ENCODE results near the gene ZNF586. TPM values are rescaled to one million over a fixed set of nuclear protein-coding genes. Genes with fewer than 3 reads are reported as not detected.
"Not testable (repeated sequence)": the region's sequence is repeated elsewhere in the genome, so short reads cannot be mapped to it uniquely, and the experiment has no call there.

Gene ZNF586
- total RNA-seq, 2 donors from 2014 or later, result 16.1 to 21.3 TPM

DNA sequence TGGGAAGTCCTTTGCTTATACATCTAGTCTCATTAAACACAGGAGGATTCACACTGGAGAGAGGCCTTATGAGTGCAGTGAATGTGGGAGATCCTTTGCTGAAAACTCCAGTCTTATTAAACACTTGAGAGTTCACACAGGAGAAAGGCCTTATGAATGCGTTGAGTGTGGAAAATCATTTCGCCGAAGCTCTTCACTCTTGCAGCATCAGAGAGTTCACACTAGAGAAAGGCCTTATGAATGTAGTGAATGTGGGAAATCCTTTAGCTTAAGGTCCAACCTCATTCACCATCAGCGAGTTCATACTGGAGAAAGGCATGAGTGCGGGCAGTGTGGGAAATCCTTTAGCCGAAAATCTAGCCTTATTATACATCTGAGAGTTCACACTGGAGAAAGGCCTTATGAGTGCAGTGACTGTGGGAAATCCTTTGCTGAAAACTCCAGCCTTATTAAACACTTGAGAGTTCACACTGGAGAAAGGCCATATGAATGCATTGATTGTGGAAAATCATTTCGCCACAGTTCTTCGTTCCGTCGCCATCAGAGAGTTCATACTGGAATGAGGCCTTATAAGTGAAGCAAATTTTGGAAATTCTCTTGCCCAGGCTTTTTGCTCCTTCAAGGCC, 9.9 kb downstream of the ZNF586 start:
- peaks cover 56 to 79% of the 10 kb centered on the region in 2 donors for H3K36me3 Mint-ChIP-seq
- no peak for DNase-seq (ENCODE audit: low spot score in 2 of 2)
- no peak for ATAC-seq
- H3K27ac Mint-ChIP-seq, result no peak overlapping the region
- H3K9me3 Mint-ChIP-seq, result peaks cover 42 to 46% of the 10 kb centered on the region in 2 donors

DNA sequence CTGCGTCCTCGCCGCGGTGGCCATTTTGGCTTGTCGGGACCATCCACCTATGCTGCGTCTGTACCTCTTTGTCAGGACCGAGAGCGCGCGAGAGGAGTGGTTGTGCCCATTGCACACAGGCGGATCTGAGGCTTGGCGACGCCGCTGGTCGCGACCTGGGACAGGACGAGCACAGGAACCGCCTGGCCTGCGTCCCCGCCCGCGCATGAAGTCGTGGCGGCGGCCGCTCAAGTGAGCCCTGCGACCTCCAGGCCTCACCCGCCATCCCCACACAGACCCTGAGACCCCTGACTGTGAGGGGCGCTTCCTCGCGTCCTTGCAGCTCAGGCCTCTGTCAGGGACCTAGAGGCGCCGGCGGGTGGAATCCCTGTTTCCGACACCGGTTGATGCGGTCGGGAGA, 16.8 kb downstream of the ZNF586 start:
- no peak for ATAC-seq
- Mint-ChIP-seq H3K9me3 (peaks cover 33 to 35% of the 10 kb centered on the region in 2 donors), H3K27ac (no peak overlapping the region), H3K36me3 (peaks cover 53 to 74% of the 10 kb centered on the region in 2 donors)
- DNase-seq (ENCODE audit: low spot score in 2 of 2), result no peak

DNA sequence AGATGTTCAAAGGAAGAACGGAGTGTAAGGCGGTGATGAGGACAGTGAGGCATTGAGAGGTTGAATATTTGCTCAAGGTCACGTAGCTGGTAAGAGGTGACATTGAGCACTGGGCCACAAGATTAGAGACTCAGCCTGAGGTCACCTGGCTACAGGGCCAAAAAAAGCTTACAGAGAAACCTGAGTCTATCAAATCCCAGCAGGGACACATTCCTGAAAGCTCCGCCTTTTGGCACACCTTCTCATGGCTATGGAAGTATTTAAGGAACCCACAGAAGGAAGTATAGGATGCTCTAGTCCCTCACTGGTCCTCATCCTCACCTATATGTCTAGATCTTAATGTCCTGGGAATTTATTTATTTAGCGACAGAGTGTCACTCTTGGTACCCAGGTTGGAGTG, 17.4 kb downstream of the ZNF586 start:
- ATAC-seq (no peak), DNase-seq (ENCODE audit: low spot score in 2 of 2) (no peak)
- peaks cover 57 to 76% of the 10 kb centered on the region in 2 donors for H3K36me3 Mint-ChIP-seq
- peaks cover 33 to 35% of the 10 kb centered on the region in 2 donors for H3K9me3 Mint-ChIP-seq
- no peak overlapping the region for H3K27ac Mint-ChIP-seq

DNA sequence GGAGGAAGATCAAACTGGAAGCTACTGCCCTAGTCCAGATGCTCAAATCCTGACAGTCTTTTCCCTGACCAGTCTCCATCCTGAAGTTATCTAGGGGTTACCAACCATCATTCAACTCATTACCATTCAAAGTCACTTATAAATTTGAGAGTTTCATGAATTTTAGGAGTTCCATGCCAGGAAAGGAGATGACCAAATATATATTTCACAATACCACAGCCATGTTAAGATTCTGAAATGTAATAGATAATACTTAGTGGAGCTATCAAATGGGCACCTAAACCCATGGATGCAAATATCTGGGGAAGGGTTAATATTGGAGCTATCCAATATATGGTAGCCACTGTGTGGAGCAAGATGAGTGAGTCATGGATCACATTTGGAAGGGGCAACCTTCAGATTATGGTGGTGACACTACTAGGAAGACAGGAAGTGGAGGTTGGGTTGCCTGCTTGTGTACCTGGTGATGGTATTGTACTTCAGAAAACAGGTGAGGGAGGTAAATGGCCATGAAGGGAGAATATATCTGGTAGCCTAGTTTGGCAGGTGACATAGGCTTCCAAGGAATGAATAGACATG, 18.7 kb downstream of the ZNF586 start:
- Mint-ChIP-seq H3K36me3 (peaks cover 62 to 77% of the 10 kb centered on the region in 2 donors), H3K9me3 (peaks cover 33 to 35% of the 10 kb centered on the region in 2 donors), H3K27ac (no peak overlapping the region)
- DNase-seq (ENCODE audit: low spot score in 2 of 2) (no peak), ATAC-seq (no peak)

DNA sequence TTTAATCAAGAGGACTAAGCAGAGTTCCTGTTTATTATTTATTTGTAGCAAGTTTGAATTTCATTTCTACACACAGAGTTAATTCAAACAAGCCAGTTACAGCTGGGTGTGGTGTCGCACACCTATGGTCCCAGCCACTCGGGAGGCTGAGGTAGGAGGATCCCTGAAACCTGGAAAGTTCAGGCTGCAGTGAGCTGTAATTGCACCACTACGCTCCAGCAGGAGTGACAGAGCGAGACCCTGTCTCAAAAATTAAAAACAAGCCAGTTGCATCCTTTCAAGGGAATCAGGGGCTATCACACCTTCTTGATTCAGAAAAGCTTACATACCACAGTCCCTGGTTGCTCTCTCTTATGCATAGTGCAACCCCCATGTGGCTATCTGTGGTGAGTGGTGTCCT, 19.8 kb downstream of the ZNF586 start:
- H3K36me3 Mint-ChIP-seq, result peaks cover 62 to 84% of the 10 kb centered on the region in 2 donors
- DNase-seq (ENCODE audit: low spot score in 2 of 2) (no peak), ATAC-seq (no peak)
- no peak overlapping the region for H3K27ac Mint-ChIP-seq
- peaks cover 33 to 35% of the 10 kb centered on the region in 2 donors for H3K9me3 Mint-ChIP-seq

DNA sequence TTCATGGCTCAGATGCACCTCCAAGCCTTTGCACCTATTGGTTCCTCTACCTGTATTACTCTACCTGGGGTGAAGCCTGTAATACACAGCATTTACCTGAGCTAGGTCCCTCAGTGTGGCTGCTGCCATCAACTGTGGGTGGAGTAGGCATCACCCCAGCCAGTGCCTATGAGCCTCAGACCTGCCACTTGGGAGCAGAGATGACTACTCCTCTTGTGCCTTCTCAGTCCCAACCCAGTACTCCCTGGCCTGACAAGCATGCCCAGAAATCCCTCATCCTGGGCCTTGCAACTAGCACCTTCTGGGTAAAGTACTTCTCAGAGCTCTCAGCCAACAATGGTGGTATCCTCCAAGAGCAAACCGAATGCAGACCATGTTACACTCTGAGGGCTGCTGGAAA, 27.1 kb downstream of the ZNF586 start:
- not testable (repeated sequence) for H3K27ac Mint-ChIP-seq; H3K9me3 Mint-ChIP-seq; ATAC-seq; DNase-seq (ENCODE audit: low spot score in 2 of 2)
- H3K36me3 Mint-ChIP-seq, result peaks cover 36 to 59% of the 10 kb centered on the region in 2 donors

DNA sequence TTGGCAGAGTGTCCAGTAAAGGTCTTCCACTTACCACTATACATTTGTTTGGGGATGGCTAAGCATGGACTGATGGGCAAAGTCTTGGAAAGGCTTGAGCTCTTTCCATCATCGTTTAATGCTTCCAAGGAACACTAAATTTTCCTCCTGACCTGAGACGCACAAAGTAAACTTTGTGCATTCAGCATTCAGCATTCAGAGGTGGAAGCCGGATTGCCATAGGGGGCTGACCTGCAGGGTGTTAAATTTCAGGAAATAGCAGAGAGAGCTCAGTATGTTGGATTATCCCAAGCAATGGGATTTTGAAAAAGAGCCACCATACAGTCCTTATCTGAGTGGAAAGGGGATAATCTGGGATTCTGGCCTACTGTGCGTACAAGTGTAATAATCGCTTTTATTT, 31.2 kb downstream of the ZNF586 start:
- DNase-seq (ENCODE audit: low spot score in 2 of 2) (no peak), ATAC-seq (no peak)
- H3K36me3 Mint-ChIP-seq, result peaks cover 27 to 37% of the 10 kb centered on the region in 2 donors

DNA sequence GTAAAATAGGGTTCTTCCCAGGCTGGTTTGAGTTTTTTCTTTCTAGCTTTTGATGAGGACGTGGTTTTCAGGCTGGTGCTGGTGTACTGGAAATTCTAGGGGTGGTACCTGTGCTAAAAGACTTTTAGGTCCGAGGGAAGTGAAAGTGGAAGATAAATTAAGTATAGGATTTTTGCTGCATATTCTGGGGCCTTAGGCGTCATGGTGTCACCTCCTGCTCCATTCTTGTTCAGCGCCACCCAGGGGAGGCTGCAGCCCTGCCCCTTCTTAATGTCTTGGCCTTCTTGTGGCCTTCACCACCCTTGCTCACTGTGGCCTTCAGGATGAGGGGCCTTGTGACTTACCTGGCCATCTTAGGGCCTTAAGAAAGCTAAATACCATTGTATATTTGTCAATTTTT, 32.8 kb downstream of the ZNF586 start:
- DNase-seq (ENCODE audit: low spot score in 2 of 2) (no peak), ATAC-seq (no peak)
- peaks cover 14 to 30% of the 10 kb centered on the region in 2 donors for H3K36me3 Mint-ChIP-seq
- no peaks in the 10 kb centered on the region for H3K9me3 Mint-ChIP-seq
- H3K27ac Mint-ChIP-seq, result no peak overlapping the region

More for the DNA sequence above, 31.2 kb downstream of the ZNF586 start:
- Mint-ChIP-seq H3K9me3 (peaks cover 0 to 1% of the 10 kb centered on the region in 2 donors), H3K27ac (no peak overlapping the region)

DNA sequence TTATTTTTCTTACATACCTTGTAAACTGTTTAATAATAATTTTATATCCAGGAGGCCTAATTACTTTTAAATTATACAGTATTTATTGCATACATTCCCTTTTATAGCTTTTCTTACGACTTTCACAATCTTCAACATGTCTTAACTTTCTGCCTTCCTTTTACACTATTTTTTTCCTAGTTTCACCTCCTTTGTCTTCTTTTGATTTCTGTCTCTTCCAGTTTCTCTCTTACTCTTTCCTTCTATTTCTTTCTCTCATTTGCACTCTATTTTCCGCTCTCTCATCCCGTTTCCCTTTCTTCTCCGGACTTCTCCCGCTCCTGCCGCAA, 33.8 kb downstream of the ZNF586 start:
- DNase-seq (ENCODE audit: low spot score in 2 of 2), result no peak
- H3K27ac Mint-ChIP-seq, result peak overlapping the region; percentile 45 to 77
- no peaks in the 10 kb centered on the region for H3K9me3 Mint-ChIP-seq
- ATAC-seq, result no peak
- H3K36me3 Mint-ChIP-seq, result peaks cover 14 to 37% of the 10 kb centered on the region in 2 donors

DNA sequence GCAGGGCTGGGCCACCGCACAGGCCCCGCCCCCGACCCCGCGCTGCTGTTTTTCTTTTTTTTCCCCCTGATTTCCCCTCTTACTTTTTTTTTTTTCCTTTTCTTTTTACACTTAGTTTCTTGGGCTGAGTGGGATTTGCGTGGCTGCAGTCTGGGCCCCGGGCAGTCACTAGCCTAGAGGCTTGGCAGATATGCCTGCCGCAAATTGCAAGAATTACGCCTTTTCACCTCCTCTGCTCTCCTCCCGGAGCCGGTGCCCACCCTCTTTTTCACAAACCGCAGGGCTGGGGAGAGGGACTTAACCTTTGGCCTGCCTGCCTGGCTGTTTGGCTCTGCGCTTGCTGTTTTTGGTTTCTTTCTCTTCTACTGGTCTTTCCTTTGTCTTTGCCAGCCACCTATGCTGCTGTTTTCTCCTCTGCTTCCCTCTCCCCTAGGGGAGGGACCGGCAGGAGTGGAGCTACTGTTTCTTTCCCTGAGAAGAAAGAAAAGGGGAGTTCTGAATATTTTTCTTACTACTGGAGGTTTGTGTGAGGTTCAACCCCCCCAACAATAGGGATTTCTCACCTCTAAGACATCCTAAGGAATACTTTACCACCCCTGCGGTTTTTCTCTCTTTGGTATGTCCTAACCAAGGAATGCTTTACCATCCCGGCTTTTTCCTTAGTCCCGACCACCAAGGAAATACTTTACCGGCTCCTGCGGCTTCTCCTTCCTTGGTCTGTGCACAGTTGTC, 34.3 kb downstream of the ZNF586 start:
- DNase-seq (ENCODE audit: low spot score in 2 of 2), result no peak
- H3K9me3 Mint-ChIP-seq, result no peaks in the 10 kb centered on the region
- ATAC-seq, result no peak
- peaks cover 14 to 38% of the 10 kb centered on the region in 2 donors for H3K36me3 Mint-ChIP-seq
- H3K27ac Mint-ChIP-seq, result peak overlapping the region; percentile 45 to 77

DNA sequence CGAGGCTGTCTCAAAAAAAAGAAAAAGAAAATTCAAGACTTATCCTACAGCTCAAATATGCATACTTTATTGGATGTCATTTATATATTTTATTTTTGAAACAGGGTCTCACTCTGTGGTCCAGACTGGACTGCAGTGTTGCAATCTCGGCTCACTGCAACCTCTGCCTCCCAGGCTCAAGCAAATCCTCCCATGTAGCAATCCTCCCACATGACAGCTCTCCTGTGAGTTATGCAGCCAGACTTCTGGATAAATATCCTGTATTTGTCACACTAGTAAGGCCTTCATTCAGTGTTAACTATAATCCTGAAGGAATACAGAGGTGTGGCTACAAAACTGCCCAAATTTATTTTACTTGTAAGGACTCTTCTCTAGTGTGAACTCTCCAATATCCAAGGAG, 38.1 kb downstream of the ZNF586 start:
- Mint-ChIP-seq H3K36me3 (peaks cover 17 to 47% of the 10 kb centered on the region in 2 donors), H3K27ac (no peak overlapping the region), H3K9me3 (no peaks in the 10 kb centered on the region)
- no peak for ATAC-seq
- no peak for DNase-seq (ENCODE audit: low spot score in 2 of 2)

DNA sequence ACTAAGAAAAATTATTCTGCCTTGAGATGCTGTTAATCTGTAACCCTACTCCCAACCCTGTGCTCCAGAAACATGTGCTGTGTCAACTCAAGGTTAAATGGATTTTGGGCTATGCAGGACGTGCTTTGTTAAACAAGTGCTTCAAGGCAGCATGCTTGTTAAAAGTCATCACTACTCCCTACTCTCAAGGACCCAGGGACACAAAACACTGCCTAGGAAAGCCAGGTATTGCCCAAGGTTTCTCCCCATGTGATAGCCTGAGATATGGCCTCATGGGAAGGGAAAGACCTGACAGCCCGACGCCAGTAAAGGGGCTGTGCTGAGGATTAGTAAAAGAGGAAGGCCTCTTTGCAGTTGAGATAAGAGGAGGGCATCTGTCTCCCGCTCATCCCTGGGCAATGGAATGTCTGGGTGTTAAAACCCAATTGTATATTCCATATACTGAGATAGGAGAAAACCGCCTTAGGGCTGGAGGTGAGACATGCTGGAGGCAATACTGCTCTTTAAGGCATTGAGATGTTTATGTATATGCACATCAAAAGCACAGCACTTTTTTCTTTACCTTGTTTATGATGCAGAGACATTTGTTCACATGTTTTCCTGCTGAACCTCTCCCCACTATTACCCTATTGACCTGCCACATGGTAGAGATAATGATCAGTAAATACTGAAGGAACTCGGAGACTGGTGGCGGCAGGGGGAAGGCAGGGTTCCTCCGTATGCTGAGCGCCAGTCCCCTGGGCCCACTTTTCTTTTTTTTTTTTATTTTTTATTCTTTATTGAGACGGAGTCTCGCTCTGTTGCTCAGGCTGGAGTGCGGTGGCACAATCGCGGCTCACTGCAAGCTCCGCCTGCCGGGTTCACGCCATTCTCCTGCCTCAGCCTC, 41.2 kb downstream of the ZNF586 start:
- not testable (repeated sequence) for DNase-seq (ENCODE audit: low spot score in 2 of 2); H3K9me3 Mint-ChIP-seq; ATAC-seq
- peak overlapping the region in 1 of 2 donors; percentile 29 for H3K27ac Mint-ChIP-seq
- H3K36me3 Mint-ChIP-seq, result peaks cover 21 to 46% of the 10 kb centered on the region in 2 donors

DNA sequence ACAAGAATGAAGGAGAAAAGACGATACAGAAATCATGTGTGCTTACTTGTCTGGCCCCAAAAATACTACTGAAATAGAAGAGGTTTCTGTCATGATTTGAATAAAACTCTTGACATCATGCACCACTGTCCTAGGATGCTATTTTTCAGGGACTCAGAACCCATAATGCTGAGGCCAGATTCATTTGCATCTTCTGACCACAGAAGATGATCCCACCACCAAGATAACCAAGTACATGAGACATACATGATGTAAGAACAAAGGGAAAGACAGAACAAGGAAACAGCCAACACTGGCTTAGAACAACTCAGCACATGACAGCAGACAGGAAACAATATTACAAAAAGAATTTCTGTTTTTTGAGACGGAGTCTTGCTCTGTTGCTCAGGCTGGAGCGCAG, 42.8 kb downstream of the ZNF586 start:
- H3K9me3 Mint-ChIP-seq, result no peaks in the 10 kb centered on the region
- peak overlapping the region in 1 of 2 donors; percentile 13 for H3K27ac Mint-ChIP-seq
- ATAC-seq, result peak; percentile 9 to 28
- DNase-seq (ENCODE audit: low spot score in 2 of 2), result no peak
- peaks cover 21 to 37% of the 10 kb centered on the region in 2 donors for H3K36me3 Mint-ChIP-seq

DNA sequence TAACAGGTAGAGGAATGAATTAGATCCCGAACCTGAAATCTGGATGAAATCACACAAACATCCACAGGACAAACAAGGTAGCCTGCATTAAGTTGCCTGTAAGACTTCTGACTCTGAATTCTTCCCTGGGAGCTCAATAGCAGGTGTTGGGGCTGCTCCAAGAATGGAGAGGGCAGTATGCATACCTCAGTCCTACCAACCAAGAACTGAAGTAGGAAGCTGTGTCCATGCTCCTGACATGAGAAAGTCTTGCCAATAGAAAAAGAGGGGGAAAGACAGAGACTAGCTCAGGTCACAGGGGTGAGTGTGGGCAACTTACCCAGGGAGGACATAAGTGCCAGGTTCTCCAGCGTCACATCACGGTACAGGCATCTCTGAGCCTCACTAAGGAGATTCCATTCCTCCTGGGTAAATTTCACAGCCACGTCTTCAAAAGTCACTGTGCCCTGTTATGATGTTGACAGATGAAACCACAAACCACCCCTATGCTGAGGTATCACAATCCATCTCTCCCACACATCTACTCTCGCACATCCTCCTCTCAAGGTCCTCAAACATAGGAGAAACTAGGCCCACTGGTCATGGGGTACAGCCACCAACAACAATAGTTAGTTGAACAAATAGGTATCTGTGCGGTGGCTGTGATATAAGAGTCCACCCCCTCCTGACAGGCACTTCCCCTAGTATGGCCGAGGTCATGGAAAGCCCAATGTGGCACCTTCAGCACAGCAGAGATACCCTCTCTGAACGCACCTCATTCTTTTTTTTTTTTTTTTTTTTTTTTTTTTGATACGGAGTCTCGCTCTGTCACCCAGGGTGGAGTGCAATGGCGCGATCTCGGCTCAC, 43.7 kb downstream of the ZNF586 start:
- not testable (repeated sequence) for DNase-seq (ENCODE audit: low spot score in 2 of 2); H3K9me3 Mint-ChIP-seq
- ATAC-seq, result peak in 1 of 2 donors; percentile 15
- Mint-ChIP-seq H3K36me3 (peaks cover 21 to 30% of the 10 kb centered on the region in 2 donors), H3K27ac (peak overlapping the region; percentile 39 to 95)

DNA sequence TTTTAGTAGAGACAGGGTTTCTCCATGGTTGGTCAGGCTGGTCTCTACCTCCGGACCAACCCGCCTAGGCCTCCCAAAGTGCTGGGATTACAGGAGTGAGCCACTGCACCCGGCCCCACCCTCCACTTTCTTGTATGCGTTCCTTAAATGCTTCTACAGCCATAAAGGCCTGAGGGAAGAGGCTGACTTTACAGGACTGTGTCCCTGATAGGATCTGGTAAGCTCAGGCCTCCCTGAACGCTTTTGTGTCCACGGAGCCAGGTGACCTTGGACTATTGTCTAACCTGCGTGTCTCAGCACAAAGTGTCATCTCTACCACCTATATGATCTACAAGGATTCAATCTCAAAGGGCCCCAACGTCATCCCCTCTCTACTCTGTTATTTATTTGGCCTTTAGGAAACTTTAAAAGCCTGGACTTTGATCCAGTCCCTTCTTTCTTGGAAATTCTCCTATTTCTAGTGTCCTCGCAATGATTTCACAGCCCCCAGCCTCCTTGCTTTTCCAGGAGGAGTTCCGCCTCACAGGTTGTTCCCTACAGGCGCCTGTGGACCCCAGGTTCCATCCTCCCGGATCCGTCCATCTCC, 44.5 kb downstream of the ZNF586 start:
- ATAC-seq, result no peak
- no peaks in the 10 kb centered on the region for H3K9me3 Mint-ChIP-seq
- no peak for DNase-seq (ENCODE audit: low spot score in 2 of 2)
- peak overlapping the region; percentile 95 to 96 for H3K27ac Mint-ChIP-seq
- peaks cover 21 to 29% of the 10 kb centered on the region in 2 donors for H3K36me3 Mint-ChIP-seq
